GM12878 (cell line): ENCODE data around the gene GALNT6. TPM values are rescaled to one million over a fixed set of nuclear protein-coding genes. Genes with fewer than 3 reads are reported as not detected.

Source experiments
- ATAC-seq: fragments of 200-7000 bp; cut with Tn5 transposase; 3 replicates; pipeline ENCODE4 v1.9.1; 2020; ENCODE audit warnings: mild to moderate bottlenecking, moderate library complexity
- BruUV-seq: library from RNA; stranded (reverse); fragments of 400-500 nt; replicated peaks from 2 replicates; lab custom pipeline; 2021; lab: Mats Ljungman, UMichigan
- CTCF ChIA-PET: fragments of 300-600 bp; sonication (Branson Sonifier 250); formaldehyde crosslinking; extraction: SDS; loops from one replicate; lab custom pipeline; 2021; ENCODE audit warnings: inconsistent platforms; lab: Yijun Ruan, JAX
- POLR2A ChIA-PET: fragments of 350-600 bp; formaldehyde crosslinking; extraction: SDS; loops from one replicate; lab custom pipeline; 2021; ENCODE audit warnings: inconsistent platforms; lab: Charles Lee
- RAD21 ChIA-PET: fragments of 300-600 bp; sonication (Branson Sonifier 250); formaldehyde crosslinking; loops from one replicate; lab custom pipeline; 2023; ENCODE audit warnings: antibody characterized with exemption; ENCODE audit not compliant: unreplicated experiment; lab: Charles Lee
- SMC1A ChIA-PET: fragments of 300-600 bp; sonication (Branson Sonifier 250); formaldehyde crosslinking; loops from one replicate; lab custom pipeline; 2023; ENCODE audit not compliant: unreplicated experiment, uncharacterized antibody; lab: Charles Lee
- DNase-seq: peaks from one replicate; pipeline ENCODE4 v3.0.0-alpha.2; 2011; ENCODE audit warnings: low read depth, low spot score
- FAIRE-seq: peaks from 3 replicates; lab custom pipeline; 2011; peaks lifted over from hg19 to GRCh38; lab: Jason Lieb, UNC
- H2AFZ ChIP-seq: 2 replicates; pipeline ENCODE4 v1.6.0; 2011; ENCODE audit warnings: low read depth, low read length, control low read depth; ENCODE audit not compliant: control insufficient read depth
- H3K27ac ChIP-seq: 2 replicates; pipeline ENCODE4 v1.5.1; 2011; ENCODE audit warnings: control low read depth; ENCODE audit not compliant: control insufficient read depth, insufficient read depth
- H3K27me3 ChIP-seq, 2 experiments: replicated peaks in 1 of 2; 2 replicates each; pipeline versions ENCODE4 v1.6.0 to v1.6.1; 2011; ENCODE audit warnings: low read length in 1 of 2; ENCODE audit not compliant: control insufficient read depth in 2 of 2, insufficient read depth in 2 of 2
- H3K36me3 ChIP-seq, 2 experiments: 2 replicates each; pipeline ENCODE4 v1.5.1; 2011; ENCODE audit warnings: low read length in 1 of 2; ENCODE audit not compliant: control insufficient read depth in 2 of 2, insufficient read depth in 2 of 2
- H3K4me1 ChIP-seq: 2 replicates; pipeline ENCODE4 v1.6.1; 2011; ENCODE audit warnings: mild to moderate bottlenecking, low read length, moderate library complexity, mixed read lengths; ENCODE audit not compliant: control insufficient read depth, insufficient read depth
- H3K4me2 ChIP-seq: 2 replicates; pipeline ENCODE4 v1.6.0; 2011; ENCODE audit warnings: control low read depth; ENCODE audit not compliant: control insufficient read depth, insufficient read depth
- H3K4me3 ChIP-seq: fragments of 200-600 bp; sonication (generic); 2 replicates; pipeline ENCODE4 v1.5.1; 2016
- H3K79me2 ChIP-seq: 2 replicates; pipeline ENCODE4 v1.6.0; 2011; ENCODE audit warnings: low read length; ENCODE audit not compliant: control insufficient read depth, insufficient read depth
- H3K9ac ChIP-seq: 2 replicates; pipeline ENCODE4 v1.8.0; 2011; ENCODE audit warnings: low read length, control low read depth, mixed read lengths; ENCODE audit not compliant: control insufficient read depth, insufficient read depth
- H3K9me3 ChIP-seq: replicated peaks from 3 replicates; pipeline ENCODE4 v1.5.1; 2011; ENCODE audit warnings: mild to moderate bottlenecking, low read length; ENCODE audit not compliant: control insufficient read depth, insufficient read depth
- H4K20me1 ChIP-seq: 2 replicates; pipeline ENCODE4 v1.6.0; 2011; ENCODE audit not compliant: control insufficient read depth, insufficient read depth
- CBFB ChIP-seq: IDR thresholded peaks from 2 replicates; pipeline ENCODE4 v1.6.1; 2016; ENCODE audit warnings: antibody characterized with exemption, low read depth
- DPF2 ChIP-seq: fragments of 450-650 bp; IDR thresholded peaks from 2 replicates; pipeline ENCODE4 v1.6.1; 2017; ENCODE audit warnings: mild to moderate bottlenecking
- EZH2 ChIP-seq: IDR thresholded peaks from 2 replicates; pipeline ENCODE4 v1.6.1; 2012; ENCODE audit warnings: low read depth, mild to moderate bottlenecking, control low read depth, inconsistent platforms, low read length, borderline replicate concordance; ENCODE audit not compliant: control insufficient read depth
- JUNB ChIP-seq: IDR thresholded peaks from 2 replicates; pipeline ENCODE4 v1.6.1; 2016; ENCODE audit warnings: antibody characterized with exemption, mild to moderate bottlenecking
- PAX5 ChIP-seq: IDR thresholded peaks from 2 replicates; pipeline ENCODE4 v1.6.1; 2011; ENCODE audit warnings: low read depth, low read length, borderline replicate concordance
- PBX3 ChIP-seq: IDR thresholded peaks from 2 replicates; pipeline ENCODE4 v1.6.1; 2011; ENCODE audit warnings: mild to moderate bottlenecking, low read depth, low read length, moderate library complexity; ENCODE audit not compliant: insufficient replicate concordance
- PML ChIP-seq: IDR thresholded peaks from 2 replicates; pipeline ENCODE4 v1.6.1; 2012; ENCODE audit warnings: low read length, inconsistent platforms
- RELB ChIP-seq: fragments of 450-650 bp; IDR thresholded peaks from 2 replicates; pipeline ENCODE4 v1.6.1; 2017; ENCODE audit warnings: low read depth, mild to moderate bottlenecking, moderate library complexity
- SKIL ChIP-seq: fragments of 450-650 bp; IDR thresholded peaks from 2 replicates; pipeline ENCODE4 v1.6.1; 2017; ENCODE audit warnings: mild to moderate bottlenecking, low read depth, inconsistent platforms; ENCODE audit not compliant: poor library complexity, severe bottlenecking
- SP1 ChIP-seq: IDR thresholded peaks from one replicate; pipeline ENCODE4 v1.6.1; 2011; ENCODE audit warnings: low read depth, low read length
- SREBF1 ChIP-seq: IDR thresholded peaks from 2 replicates; pipeline ENCODE4 v1.6.1; 2012; ENCODE audit warnings: mild to moderate bottlenecking, low read length
- SUZ12 ChIP-seq: fragments of 200-600 bp; sonication (generic); IDR thresholded peaks from one replicate; pipeline ENCODE4 v1.6.1; 2018; ENCODE audit warnings: antibody characterized with exemption, mild to moderate bottlenecking; ENCODE audit not compliant: unreplicated experiment
- TBL1XR1 ChIP-seq: IDR thresholded peaks from 2 replicates; pipeline ENCODE4 v1.6.1; 2012; ENCODE audit warnings: low read depth, low read length, improper control_type of control experiment
- ZNF207 ChIP-seq: fragments of 450-650 bp; IDR thresholded peaks from 2 replicates; pipeline ENCODE4 v1.6.1; 2014; ENCODE audit warnings: antibody characterized with exemption, mild to moderate bottlenecking, borderline replicate concordance
- ZZZ3 ChIP-seq: IDR thresholded peaks from 2 replicates; pipeline ENCODE4 v1.6.1; 2011; ENCODE audit warnings: low read depth; ENCODE audit not compliant: control insufficient read depth, insufficient read length
- WGBS: methylation state at CpG from one replicate; pipeline ENCODE4 v1.1.6; 2016; ENCODE audit warnings: low lambda C conversion rate; ENCODE audit not compliant: insufficient replicate concordance, insufficient coverage; ENCODE audit errors: missing lambda C conversion rate; 5-methylcytosine and 5-hydroxymethylcytosine counted together
- in situ Hi-C: fragments of 300-500 bp; cut with MboI; formaldehyde crosslinking; loops from 9 replicates; pipeline ENCODE4 v1.14.3; 2018; ENCODE audit warnings: mixed read lengths
- intact Hi-C: fragments of 100-400 bp; cut with micrococcal nuclease; formaldehyde crosslinking; loops from one replicate; pipeline ENCODE4 v1.14.2; 2022; ENCODE audit not compliant: unreplicated experiment
- polyA plus RNA-seq, 11 experiments: library from polyadenylated mRNA; depleted of rRNA in 4 of 11; unstranded in 6 of 11; stranded (reverse) in 5 of 11; fragments of >200 nt; fragmentation: Nextera tagmentation in 4 of 11; fragmentation: Illumina TruSeq in 1 of 11; extraction: Ambion mirVana in 4 of 11; extraction: Trizol in 1 of 11; gene quantifications; 1 replicate in 1 of 11; 2 replicates in 10 of 11; pipeline versions ENCODE4 v1.2.1 to v1.2.3, GENCODE V29; 2011 to 2016; ENCODE audit warnings: inconsistent platforms in 2 of 11, missing spikeins in 2 of 11, low read depth in 1 of 11
- total RNA-seq, 4 experiments: library from RNA; depleted of rRNA in 3 of 4; stranded (reverse); fragments of >200 nt in 3 of 4; fragmentation: Illumina TruSeq in 1 of 4; extraction: Trizol in 1 of 4; gene quantifications; 2 replicates each; pipeline versions ENCODE4 v1.2.1 to v1.2.3, GENCODE V29; 2013 to 2021

GALNT6 gene
- total and polyA plus RNA-seq, 10 of the 15 experiments (the other 5 are each of a cell fraction or from before 2014, with no cell fraction given), result 6.6 to 40.4 (median 23.7) TPM

- peaks cover 3 to 10% of the 10 kb centered on the region in 2 experiments; a peak in 3 of 4 replicates for H3K36me3 ChIP-seq
- no TSS peak for BruUV-seq
- H3K79me2 ChIP-seq, result peaks cover 1% of the 10 kb centered on the region; the same call in 1 of the 2 replicates
- no peaks in the 10 kb centered on the region for H3K9me3 ChIP-seq
- H3K4me1 ChIP-seq, result peaks cover 21% of the 10 kb centered on the region
- intact Hi-C loops (loop anchor here (1.0 kb wide), 1 partner anchor 22 kb away; the partner anchor contains the start of gene GALNT6), in situ Hi-C loops (no loop called here)
- H4K20me1 ChIP-seq, result no peaks in the 10 kb centered on the region
- RAD21 ChIA-PET, result interaction anchor here (1.0 to 2.1 kb wide), 8 partner anchors 11 to 163 kb away, joined by 3 to 19 read pairs (median 4); partner anchors contain the start of gene GALNT6
- whole genome bisulfite sequencing, result 7% methylated on average over 17 of the region's 17 CpGs
- CTCF ChIA-PET, result interaction anchor here (0.6 to 2.2 kb wide), 12 partner anchors 10 to 581 kb away, joined by 3 to 8 read pairs (median 3); partner anchors contain the start of genes GALNT6 and SLC4A8
- H2AFZ ChIP-seq, result peak overlapping the region; percentile 62
- DNase-seq, result peak; percentile 95
- no peak overlapping the region for H3K4me3 ChIP-seq
- H3K9ac ChIP-seq, result peak overlapping the region; percentile 55
- POLR2A ChIA-PET, result interaction anchor here (0.6 to 2.8 kb wide), 8 partner anchors 11 to 46 kb away, joined by 3 to 28 read pairs (median 3); partner anchors contain the start of gene GALNT6
- peak; percentile 98 for FAIRE-seq
- H3K27ac ChIP-seq, result peak overlapping the region; percentile 87
- SMC1A ChIA-PET, result interaction anchor here (0.7 to 2.3 kb wide), 6 partner anchors 17 to 347 kb away, joined by 3 to 14 read pairs (median 4); partner anchors contain the start of gene LETMD1
- peak overlapping the region; percentile 83 for H3K4me2 ChIP-seq
- peak; percentile 99 for ATAC-seq
- H3K27me3 ChIP-seq, result no peaks in the 10 kb centered on the region
- TF ChIP-seq SP1, result peak; percentile 88
- peak; percentile 100 for TF ChIP-seq CBFB
- peak; percentile 76 for TF ChIP-seq RELB
- TF ChIP-seq PML, result peak; percentile 91; the same call in 1 of the 2 replicates
- no peak for TF ChIP-seq SUZ12
- peak; percentile 24 for TF ChIP-seq PBX3
- peak; percentile 99 for TF ChIP-seq SKIL
- TF ChIP-seq ZZZ3, result no peak
- no peak for TF ChIP-seq EZH2
- peak; percentile 98 for TF ChIP-seq PAX5
- TF ChIP-seq JUNB, result peak; percentile 75
- peak; percentile 95 for TF ChIP-seq DPF2
- TF ChIP-seq ZNF207, result 0 out of 2 replicates have a peak, but pooled peaks have one; percentile 19
- no peak for TF ChIP-seq SREBF1
- TF ChIP-seq TBL1XR1, result peak; percentile 99
Measured at GRCh38 chr12:51368640-51369517, 22.3 kb downstream of the GALNT6 start.
